Measurements from ENCODE around the gene TYW1B. TPM values are rescaled to one million over a fixed set of nuclear protein-coding genes. Genes with fewer than 3 reads are reported as not detected.
"Not testable (repeated sequence)": the region's sequence is repeated elsewhere in the genome, so short reads cannot be mapped to it uniquely, and the experiment has no call there.

The TYW1B gene
- total and polyA plus RNA-seq, 11 donors, result 0.44 to 5.7 (median 1.9) TPM

GRCh38 chr7:72622532-72622931 is 205.5 kb downstream of the TYW1B start:
- H3K36me3 ChIP-seq, result no peaks in the 10 kb centered on the region
- H3K27me3 ChIP-seq, result no peaks in the 10 kb centered on the region
- no peak for TF ChIP-seq POLR2A (IDR thresholded peaks at IDR 0.05)
- TF ChIP-seq, protein P1, sequence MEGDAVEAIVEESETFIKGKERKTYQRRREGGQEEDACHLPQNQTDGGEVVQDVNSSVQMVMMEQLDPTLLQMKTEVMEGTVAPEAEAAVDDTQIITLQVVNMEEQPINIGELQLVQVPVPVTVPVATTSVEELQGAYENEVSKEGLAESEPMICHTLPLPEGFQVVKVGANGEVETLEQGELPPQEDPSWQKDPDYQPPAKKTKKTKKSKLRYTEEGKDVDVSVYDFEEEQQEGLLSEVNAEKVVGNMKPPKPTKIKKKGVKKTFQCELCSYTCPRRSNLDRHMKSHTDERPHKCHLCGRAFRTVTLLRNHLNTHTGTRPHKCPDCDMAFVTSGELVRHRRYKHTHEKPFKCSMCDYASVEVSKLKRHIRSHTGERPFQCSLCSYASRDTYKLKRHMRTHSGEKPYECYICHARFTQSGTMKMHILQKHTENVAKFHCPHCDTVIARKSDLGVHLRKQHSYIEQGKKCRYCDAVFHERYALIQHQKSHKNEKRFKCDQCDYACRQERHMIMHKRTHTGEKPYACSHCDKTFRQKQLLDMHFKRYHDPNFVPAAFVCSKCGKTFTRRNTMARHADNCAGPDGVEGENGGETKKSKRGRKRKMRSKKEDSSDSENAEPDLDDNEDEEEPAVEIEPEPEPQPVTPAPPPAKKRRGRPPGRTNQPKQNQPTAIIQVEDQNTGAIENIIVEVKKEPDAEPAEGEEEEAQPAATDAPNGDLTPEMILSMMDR (IDR thresholded peaks at IDR 0.05), result no peak
- no peak overlapping the region for H3K27ac ChIP-seq
- no peaks in the 10 kb centered on the region for H3K9me3 ChIP-seq
- intact Hi-C loops (cut with DNase I), result no loop called here
- H3K4me3 ChIP-seq, result no peak overlapping the region
- no peaks in the 10 kb centered on the region for H3K4me1 ChIP-seq
- 94 to 98% (median 96%) methylated on average over 8 of the region's 8 CpGs for WGBS, 4 donors
- DNase-seq, result no peak
- peak in 1 of 4 donors; percentile 24 for ATAC-seq

GRCh38 chr7:72621761-72622187 is 206.2 kb downstream of the TYW1B start:
- H3K9me3 ChIP-seq; H3K36me3 ChIP-seq; ATAC-seq; DNase-seq; H3K4me3 ChIP-seq; H3K27me3 ChIP-seq; intact Hi-C loops (cut with DNase I); H3K27ac ChIP-seq; H3K4me1 ChIP-seq: not testable (repeated sequence)
- 67 to 79% (median 70%) methylated on average over 3 of the region's 3 CpGs for WGBS, 4 donors

DNA sequence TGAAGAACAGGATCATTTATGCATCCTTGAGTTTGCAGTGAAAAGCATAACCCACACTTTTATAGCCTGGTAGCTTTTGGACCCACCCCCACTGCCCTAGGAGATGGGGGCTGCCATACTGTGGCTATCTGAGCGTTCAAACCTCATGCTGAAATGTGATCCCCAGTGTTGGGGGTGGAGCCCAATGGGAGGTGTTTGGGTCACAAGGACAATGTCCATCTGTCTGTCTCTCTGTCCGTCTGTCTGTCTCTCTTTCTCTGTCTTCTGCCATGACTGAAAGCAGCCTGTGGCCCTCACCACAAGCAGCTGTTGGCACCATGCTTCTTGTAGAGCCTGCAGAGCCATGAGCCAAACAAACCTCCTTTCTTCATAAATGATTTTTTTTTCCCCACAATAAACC is 207.1 kb downstream of the TYW1B start:
- ATAC-seq; H3K27me3 ChIP-seq; H3K4me3 ChIP-seq; H3K36me3 ChIP-seq; DNase-seq; H3K9me3 ChIP-seq; H3K4me1 ChIP-seq; H3K27ac ChIP-seq; intact Hi-C loops (cut with DNase I): not testable (repeated sequence)
- WGBS, 4 donors, result 91 to 100% (median 95%) methylated on average over 2 of the region's 2 CpGs

- intact Hi-C loops (cut with DNase I); H3K4me3 ChIP-seq; H3K27me3 ChIP-seq; H3K27ac ChIP-seq; H3K4me1 ChIP-seq: not testable (repeated sequence)
- peak in 2 of 4 donors; percentile 42 to 46 for ATAC-seq
- Histone ChIP-seq H3K36me3 (peaks cover 0 to 20% (median 0%) of the 10 kb centered on the region in 9 donors), H3K9me3 (peaks cover 0 to 16% (median 0%) of the 10 kb centered on the region in 12 donors)
- WGBS, 4 donors, result 73 to 82% (median 74%) methylated on average over 11 of the region's 11 CpGs
- DNase-seq, result peak in 1 of 5 donors; percentile 35
Measured at GRCh38 chr7:72618435-72619180, 209.4 kb downstream of the TYW1B start.

- H3K4me3 ChIP-seq; H3K4me1 ChIP-seq; H3K27me3 ChIP-seq; H3K9me3 ChIP-seq; H3K27ac ChIP-seq; intact Hi-C loops (cut with DNase I); H3K36me3 ChIP-seq; ATAC-seq; DNase-seq: not testable (repeated sequence)
- 81 to 89% (median 86%) methylated on average over 5 of the region's 5 CpGs for WGBS, 4 donors
Measured at GRCh38 chr7:72609761-72610160, 218.2 kb downstream of the TYW1B start.

- intact Hi-C loops (cut with DNase I); H3K4me3 ChIP-seq; H3K9me3 ChIP-seq; ATAC-seq; H3K4me1 ChIP-seq; DNase-seq; H3K36me3 ChIP-seq; H3K27ac ChIP-seq; H3K27me3 ChIP-seq: not testable (repeated sequence)
Measured at GRCh38 chr7:72607988-72608387, 220.0 kb downstream of the TYW1B start.

- intact Hi-C loops (cut with DNase I); H3K27ac ChIP-seq; H3K9me3 ChIP-seq; H3K27me3 ChIP-seq; H3K36me3 ChIP-seq; H3K4me1 ChIP-seq; H3K4me3 ChIP-seq: not testable (repeated sequence)
- WGBS, 4 donors, result 58 to 64% (median 60%) methylated on average over 6 to 7 of the region's 7 CpGs
- ATAC-seq, result peak in 3 of 4 donors; percentile 28 to 71 (median 64)
- DNase-seq, result peak in 1 of 5 donors; percentile 31
Measured at GRCh38 chr7:72605863-72606431, 222.1 kb downstream of the TYW1B start.

GRCh38 chr7:72604771-72605611 is 223.0 kb downstream of the TYW1B start:
- ATAC-seq; intact Hi-C loops (cut with DNase I); H3K27ac ChIP-seq; H3K36me3 ChIP-seq; H3K27me3 ChIP-seq; H3K9me3 ChIP-seq; H3K4me3 ChIP-seq; H3K4me1 ChIP-seq; DNase-seq: not testable (repeated sequence)
- 90 to 92% (median 90%) methylated on average over 17 of the region's 17 CpGs for WGBS, 4 donors

DNA sequence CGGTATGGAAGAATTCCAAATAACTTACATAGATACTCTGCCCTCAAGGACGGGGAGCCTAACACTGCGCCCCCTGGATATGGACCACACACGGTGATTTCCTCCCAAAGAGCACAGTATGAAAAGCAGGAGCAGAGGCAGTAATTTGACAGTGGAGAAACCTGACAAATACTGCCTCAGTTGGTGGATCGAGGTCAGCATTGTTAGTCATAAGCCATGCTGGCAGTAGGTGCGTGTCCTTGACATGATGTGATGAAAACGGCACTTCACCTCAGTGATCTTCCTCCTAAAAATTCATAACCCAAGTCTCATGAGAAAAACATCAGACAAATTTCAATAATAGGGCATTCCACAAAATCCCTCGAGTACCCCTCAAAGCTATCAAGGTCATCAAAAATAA is 224.5 kb downstream of the TYW1B start:
- ATAC-seq; intact Hi-C loops (cut with DNase I); DNase-seq: not testable (repeated sequence)

More for the DNA sequence above, 224.5 kb downstream of the TYW1B start:
- not testable (repeated sequence) for H3K36me3 ChIP-seq, H3K4me3 ChIP-seq, H3K4me1 ChIP-seq, H3K27ac ChIP-seq, H3K9me3 ChIP-seq, H3K27me3 ChIP-seq
- 93 to 96% (median 93%) methylated on average over 7 to 8 of the region's 8 CpGs for WGBS, 4 donors
